MCF 10A (cell line): ENCODE data around the gene ENO2. TPM values are rescaled to one million over a fixed set of nuclear protein-coding genes. Genes with fewer than 3 reads are reported as not detected.

ENCODE experiments used
- BruUV-seq: library from RNA; stranded (reverse); fragments of 400-500 nt; replicated peaks from 2 replicates; lab custom pipeline; 2021; lab: Mats Ljungman, UMichigan
- CTCF ChIA-PET: fragments of 300-600 bp; sonication (Branson Sonifier 250); formaldehyde crosslinking; extraction: SDS; loops from one replicate; lab custom pipeline; 2021; ENCODE audit warnings: antibody characterized with exemption, inconsistent platforms; lab: Yijun Ruan, JAX
- POLR2A ChIA-PET: fragments of 300-600, 350-650 bp; sonication (Branson Sonifier 250); formaldehyde crosslinking; extraction: SDS; loops from one replicate; lab custom pipeline; 2020; ENCODE audit warnings: antibody characterized with exemption, inconsistent platforms; lab: Yijun Ruan, JAX
- DNase-seq: peaks from one replicate; pipeline ENCODE4 v3.0.0-alpha.2; 2018; ENCODE audit not compliant: unreplicated experiment
- H3K27ac Mint-ChIP-seq: one replicate; pipeline ENCODE4 v1.8.0; 2022; ENCODE audit warnings: mild to moderate bottlenecking, low read depth, mixed read lengths; ENCODE audit not compliant: unreplicated experiment
- H3K27me3 Mint-ChIP-seq: one replicate; pipeline ENCODE4 v1.8.0; 2022; ENCODE audit warnings: mixed read lengths; ENCODE audit not compliant: insufficient read depth, unreplicated experiment
- H3K36me3 Mint-ChIP-seq: one replicate; pipeline ENCODE4 v1.8.0; 2022; ENCODE audit warnings: mild to moderate bottlenecking, moderate library complexity, mixed read lengths; ENCODE audit not compliant: insufficient read depth, unreplicated experiment
- H3K4me1 Mint-ChIP-seq: one replicate; pipeline ENCODE4 v1.8.0; 2022; ENCODE audit warnings: mixed read lengths; ENCODE audit not compliant: insufficient read depth, unreplicated experiment
- H3K4me3 Mint-ChIP-seq: one replicate; pipeline ENCODE4 v1.8.0; 2022; ENCODE audit warnings: mild to moderate bottlenecking, moderate library complexity, mixed read lengths; ENCODE audit not compliant: unreplicated experiment
- H3K9me3 Mint-ChIP-seq: one replicate; pipeline ENCODE4 v1.8.0; 2022; ENCODE audit warnings: mixed read lengths; ENCODE audit not compliant: unreplicated experiment
- CTCF ChIP-seq: fragments of 200-600 bp; IDR thresholded peaks from one replicate; pipeline ENCODE4 v1.8.0; 2022; ENCODE audit warnings: antibody characterized with exemption, mild to moderate bottlenecking; ENCODE audit not compliant: unreplicated experiment
- intact Hi-C: fragments of 100-400 bp; cut with micrococcal nuclease; formaldehyde crosslinking; loops from 2 replicates; pipeline ENCODE4 v1.14.1; 2022
- total RNA-seq: library from RNA; stranded (reverse); gene quantifications from 2 replicates; pipeline ENCODE4 v1.2.3, GENCODE V29; 2022

ENO2 gene
- total RNA-seq, 1 experiment from 2014 or later = 0.30 TPM

GRCh38 chr12:6966351-6966750 lies 52.0 kb downstream of the ENO2 start:
- Mint-ChIP-seq H3K27ac (no peak overlapping the region), H3K4me1 (peaks cover 53% of the 10 kb centered on the region), H3K36me3 (peaks cover 70% of the 10 kb centered on the region), H3K27me3 (no peaks in the 10 kb centered on the region), H3K4me3 (no peak overlapping the region), H3K9me3 (no peaks in the 10 kb centered on the region)
- intact Hi-C loops = no loop called here
- BruUV-seq = no TSS peak
- ChIA-PET CTCF (interaction anchor here (0.5 to 6.3 kb wide), 11 partner anchors 21 to 925 kb away, joined by 3 to 36 read pairs (median 4); partner anchors contain the start of genes C12orf57, C1RL, C1S and RNU7-1), POLR2A (interaction anchor here (0.6 to 7.0 kb wide), 7 partner anchors 21 to 131 kb away, joined by 3 to 495 read pairs (median 4); partner anchors contain the start of genes ATN1, C12orf57, CDCA3 and LPCAT3)
- DNase-seq = no peak
- no peak for TF ChIP-seq CTCF

- Mint-ChIP-seq H3K27me3 (no peaks in the 10 kb centered on the region), H3K36me3 (peaks cover 75% of the 10 kb centered on the region), H3K4me1 (peaks cover 52% of the 10 kb centered on the region), H3K27ac (no peak overlapping the region), H3K9me3 (no peaks in the 10 kb centered on the region), H3K4me3 (no peak overlapping the region)
- TF ChIP-seq CTCF = no peak
- no peak for DNase-seq
- BruUV-seq = no TSS peak
- intact Hi-C loops = no loop called here
- ChIA-PET CTCF (interaction anchor here (0.6 to 2.8 kb wide), 15 partner anchors 20 to 145 kb away, joined by 3 to 21 read pairs (median 4); partner anchors contain the start of genes C12orf57, LPCAT3 and RNU7-1), POLR2A (interaction anchor here (0.6 to 4.5 kb wide), 5 partner anchors 8 to 274 kb away, joined by 3 to 78 read pairs (median 4); partner anchors contain the start of genes C12orf57, LPCAT3 and RNU7-1)
Measured at GRCh38 chr12:6967651-6968100, 53.3 kb downstream of the ENO2 start.

- CTCF ChIA-PET = interaction anchor here (0.5 to 2.8 kb wide), 20 partner anchors 21 to 526 kb away, joined by 3 to 21 read pairs (median 4); partner anchors contain the start of genes C12orf57, LPCAT3, MLF2 and RNU7-1
- H3K9me3 Mint-ChIP-seq = no peaks in the 10 kb centered on the region
Measured at GRCh38 chr12:6968426-6968825, 54.0 kb downstream of the ENO2 start.

More at GRCh38 chr12:6968426-6968825, 54.0 kb downstream of the ENO2 start:
- Mint-ChIP-seq H3K4me3 (peak overlapping the region; percentile 93), H3K27ac (peak overlapping the region; percentile 99), H3K27me3 (no peaks in the 10 kb centered on the region), H3K4me1 (peaks cover 51% of the 10 kb centered on the region), H3K36me3 (peaks cover 78% of the 10 kb centered on the region)
- no TSS peak for BruUV-seq
- no peak for TF ChIP-seq CTCF
- no peak for DNase-seq
- POLR2A ChIA-PET = interaction anchor here (0.6 to 4.5 kb wide), 13 partner anchors 24 to 434 kb away, joined by 3 to 78 read pairs (median 3); partner anchors contain the start of genes C12orf57, GAPDH, LPCAT3 and RNU7-1
- intact Hi-C loops = no loop called here
